GM12878 (cell line): ENCODE measurements around the gene SHROOM4. TPM values are rescaled to one million over a fixed set of nuclear protein-coding genes. Genes with fewer than 3 reads are reported as not detected.

Source experiments
- ATAC-seq: fragments of 200-7000 bp; cut with Tn5 transposase; 3 replicates; pipeline ENCODE4 v1.9.1; 2020; ENCODE audit warnings: mild to moderate bottlenecking, moderate library complexity
- BruUV-seq: library from RNA; stranded (reverse); fragments of 400-500 nt; replicated peaks from 2 replicates; lab custom pipeline; 2021; lab: Mats Ljungman, UMichigan
- CTCF ChIA-PET: fragments of 300-600 bp; sonication (Branson Sonifier 250); formaldehyde crosslinking; extraction: SDS; loops from one replicate; lab custom pipeline; 2021; ENCODE audit warnings: inconsistent platforms; lab: Yijun Ruan, JAX
- POLR2A ChIA-PET: fragments of 350-600 bp; formaldehyde crosslinking; extraction: SDS; loops from one replicate; lab custom pipeline; 2021; ENCODE audit warnings: inconsistent platforms; lab: Charles Lee
- RAD21 ChIA-PET: fragments of 300-600 bp; sonication (Branson Sonifier 250); formaldehyde crosslinking; loops from one replicate; lab custom pipeline; 2023; ENCODE audit warnings: antibody characterized with exemption; ENCODE audit not compliant: unreplicated experiment; lab: Charles Lee
- SMC1A ChIA-PET: fragments of 300-600 bp; sonication (Branson Sonifier 250); formaldehyde crosslinking; loops from one replicate; lab custom pipeline; 2023; ENCODE audit not compliant: unreplicated experiment, uncharacterized antibody; lab: Charles Lee
- DNase-seq: peaks from one replicate; pipeline ENCODE4 v3.0.0-alpha.2; 2011; ENCODE audit warnings: low read depth, low spot score
- FAIRE-seq: peaks from 3 replicates; lab custom pipeline; 2011; peaks lifted over from hg19 to GRCh38; lab: Jason Lieb, UNC
- H2AFZ ChIP-seq: 2 replicates; pipeline ENCODE4 v1.6.0; 2011; ENCODE audit warnings: low read depth, low read length, control low read depth; ENCODE audit not compliant: control insufficient read depth
- H3K27ac ChIP-seq: 2 replicates; pipeline ENCODE4 v1.5.1; 2011; ENCODE audit warnings: control low read depth; ENCODE audit not compliant: control insufficient read depth, insufficient read depth
- H3K27me3 ChIP-seq, 2 experiments: replicated peaks in 1 of 2; 2 replicates each; pipeline versions ENCODE4 v1.6.0 to v1.6.1; 2011; ENCODE audit warnings: low read length in 1 of 2; ENCODE audit not compliant: control insufficient read depth in 2 of 2, insufficient read depth in 2 of 2
- H3K36me3 ChIP-seq, 2 experiments: 2 replicates each; pipeline ENCODE4 v1.5.1; 2011; ENCODE audit warnings: low read length in 1 of 2; ENCODE audit not compliant: control insufficient read depth in 2 of 2, insufficient read depth in 2 of 2
- H3K4me1 ChIP-seq: 2 replicates; pipeline ENCODE4 v1.6.1; 2011; ENCODE audit warnings: mild to moderate bottlenecking, low read length, moderate library complexity, mixed read lengths; ENCODE audit not compliant: control insufficient read depth, insufficient read depth
- H3K4me2 ChIP-seq: 2 replicates; pipeline ENCODE4 v1.6.0; 2011; ENCODE audit warnings: control low read depth; ENCODE audit not compliant: control insufficient read depth, insufficient read depth
- H3K4me3 ChIP-seq: fragments of 200-600 bp; sonication (generic); 2 replicates; pipeline ENCODE4 v1.5.1; 2016
- H3K79me2 ChIP-seq: 2 replicates; pipeline ENCODE4 v1.6.0; 2011; ENCODE audit warnings: low read length; ENCODE audit not compliant: control insufficient read depth, insufficient read depth
- H3K9ac ChIP-seq: 2 replicates; pipeline ENCODE4 v1.8.0; 2011; ENCODE audit warnings: low read length, control low read depth, mixed read lengths; ENCODE audit not compliant: control insufficient read depth, insufficient read depth
- H3K9me3 ChIP-seq: replicated peaks from 3 replicates; pipeline ENCODE4 v1.5.1; 2011; ENCODE audit warnings: mild to moderate bottlenecking, low read length; ENCODE audit not compliant: control insufficient read depth, insufficient read depth
- H4K20me1 ChIP-seq: 2 replicates; pipeline ENCODE4 v1.6.0; 2011; ENCODE audit not compliant: control insufficient read depth, insufficient read depth
- BRCA1 ChIP-seq: IDR thresholded peaks from 2 replicates; pipeline ENCODE4 v1.6.1; 2011; ENCODE audit warnings: low read depth, low read length, improper control_type of control experiment
- CBFB ChIP-seq: IDR thresholded peaks from 2 replicates; pipeline ENCODE4 v1.6.1; 2016; ENCODE audit warnings: antibody characterized with exemption, low read depth
- CEBPB ChIP-seq, 2 experiments: fragments of 150-350 bp in 1 of 2; IDR thresholded peaks; 2 replicates each; pipeline ENCODE4 v1.6.1; 2012 to 2014; ENCODE audit warnings: low read depth in 2 of 2, low read length in 2 of 2, borderline replicate concordance in 1 of 2, inconsistent platforms in 1 of 2
- DPF2 ChIP-seq: fragments of 450-650 bp; IDR thresholded peaks from 2 replicates; pipeline ENCODE4 v1.6.1; 2017; ENCODE audit warnings: mild to moderate bottlenecking
- EP300 ChIP-seq, 2 experiments: fragments of 150-350 bp in 1 of 2; IDR thresholded peaks; 2 replicates each; pipeline ENCODE4 v1.6.1; 2011 to 2012; ENCODE audit warnings: low read depth in 2 of 2, low read length in 2 of 2, borderline replicate concordance in 1 of 2, improper control_type of control experiment in 1 of 2, inconsistent platforms in 1 of 2; ENCODE audit not compliant: control insufficient read depth in 1 of 2
- HDAC2 ChIP-seq: fragments of 200-600 bp; sonication (generic); IDR thresholded peaks from 2 replicates; pipeline ENCODE4 v1.6.1; 2017
- HSF1 ChIP-seq: fragments of 150-350 bp; IDR thresholded peaks from 2 replicates; pipeline ENCODE4 v1.6.1; 2014; ENCODE audit warnings: mild to moderate bottlenecking, low read depth, low read length
- IRF3 ChIP-seq: fragments of 450-650 bp; IDR thresholded peaks from 2 replicates; pipeline ENCODE4 v1.6.1; 2014; ENCODE audit warnings: mild to moderate bottlenecking
- KAT2A ChIP-seq: conservative IDR thresholded peaks from 2 replicates; pipeline ENCODE4 v1.6.1; 2011; ENCODE audit warnings: low read depth, low read length; ENCODE audit not compliant: control insufficient read depth
- MTA3 ChIP-seq: IDR thresholded peaks from 2 replicates; pipeline ENCODE4 v1.6.1; 2012; ENCODE audit warnings: low read length, inconsistent platforms, borderline replicate concordance
- MYC ChIP-seq: IDR thresholded peaks from 2 replicates; pipeline ENCODE4 v1.6.1; 2011; ENCODE audit warnings: mild to moderate bottlenecking, low read length, moderate library complexity, inconsistent platforms; ENCODE audit not compliant: insufficient read depth, insufficient replicate concordance, insufficient read length, severe bottlenecking
- NFIC ChIP-seq: IDR thresholded peaks from 2 replicates; pipeline ENCODE4 v1.6.1; 2012; ENCODE audit warnings: low read depth, mild to moderate bottlenecking, inconsistent platforms, low read length, moderate library complexity
- SPI1 ChIP-seq: IDR thresholded peaks from 2 replicates; pipeline ENCODE4 v1.6.1; 2011; ENCODE audit warnings: low read depth, mild to moderate bottlenecking, low read length, moderate library complexity, borderline replicate concordance; ENCODE audit not compliant: insufficient read depth
- TCF12 ChIP-seq: IDR thresholded peaks from 2 replicates; pipeline ENCODE4 v1.6.1; 2011; ENCODE audit warnings: low read depth, mild to moderate bottlenecking, low read length
- TCF7 ChIP-seq: IDR thresholded peaks from 2 replicates; pipeline ENCODE4 v1.6.1; 2014; ENCODE audit warnings: antibody characterized with exemption, borderline replicate concordance
- YBX1 ChIP-seq: fragments of 450-650 bp; IDR thresholded peaks from 2 replicates; pipeline ENCODE4 v1.6.1; 2016; ENCODE audit warnings: antibody characterized with exemption
- YY1 ChIP-seq: IDR thresholded peaks from 2 replicates; pipeline ENCODE4 v1.6.1; 2011; ENCODE audit warnings: low read depth, mild to moderate bottlenecking, low read length
- WGBS: methylation state at CpG from one replicate; pipeline ENCODE4 v1.1.6; 2016; ENCODE audit warnings: low lambda C conversion rate; ENCODE audit not compliant: insufficient replicate concordance, insufficient coverage; ENCODE audit errors: missing lambda C conversion rate; 5-methylcytosine and 5-hydroxymethylcytosine counted together
- in situ Hi-C: fragments of 300-500 bp; cut with MboI; formaldehyde crosslinking; loops from 9 replicates; pipeline ENCODE4 v1.14.3; 2018; ENCODE audit warnings: mixed read lengths
- intact Hi-C: fragments of 100-400 bp; cut with micrococcal nuclease; formaldehyde crosslinking; loops from one replicate; pipeline ENCODE4 v1.14.2; 2022; ENCODE audit not compliant: unreplicated experiment
- polyA plus RNA-seq, 11 experiments: library from polyadenylated mRNA; depleted of rRNA in 4 of 11; unstranded in 6 of 11; stranded (reverse) in 5 of 11; fragments of >200 nt; fragmentation: Nextera tagmentation in 4 of 11; fragmentation: Illumina TruSeq in 1 of 11; extraction: Ambion mirVana in 4 of 11; extraction: Trizol in 1 of 11; gene quantifications; 1 replicate in 1 of 11; 2 replicates in 10 of 11; pipeline versions ENCODE4 v1.2.1 to v1.2.3, GENCODE V29; 2011 to 2016; ENCODE audit warnings: inconsistent platforms in 2 of 11, missing spikeins in 2 of 11, low read depth in 1 of 11
- total RNA-seq, 4 experiments: library from RNA; depleted of rRNA in 3 of 4; stranded (reverse); fragments of >200 nt in 3 of 4; fragmentation: Illumina TruSeq in 1 of 4; extraction: Trizol in 1 of 4; gene quantifications; 2 replicates each; pipeline versions ENCODE4 v1.2.1 to v1.2.3, GENCODE V29; 2013 to 2021

The SHROOM4 gene
- total and polyA plus RNA-seq, 10 of the 15 experiments (the other 5 are each of a cell fraction or from before 2014, with no cell fraction given): 0.01 to 0.03 TPM; not detected in 8

- WGBS: 0% methylated on average over 2 of the region's 2 CpGs
- intact Hi-C loops: no loop called here
- FAIRE-seq: no peak
Observed at GRCh38 chrX:50697691-50698090, 116.3 kb downstream of the SHROOM4 start.

More at GRCh38 chrX:50697691-50698090, 116.3 kb downstream of the SHROOM4 start:
- ChIA-PET POLR2A (no interaction called here), SMC1A (no interaction called here), RAD21 (no interaction called here), CTCF (no interaction called here)
- Histone ChIP-seq H3K36me3 (no peaks in the 10 kb centered on the region), H2AFZ (no peak overlapping the region), H3K4me1 (no peaks in the 10 kb centered on the region), H3K27me3 (no peaks in the 10 kb centered on the region), H3K9me3 (no peaks in the 10 kb centered on the region), H3K9ac (no peak overlapping the region), H4K20me1 (no peaks in the 10 kb centered on the region), H3K4me2 (no peak overlapping the region), H3K4me3 (no peak overlapping the region), H3K27ac (no peak overlapping the region), H3K79me2 (no peaks in the 10 kb centered on the region)
- BruUV-seq: no TSS peak
- DNase-seq: no peak
- ATAC-seq: no peak
- in situ Hi-C loops: loop anchor here (25.0 kb wide), 1 partner anchor 740 kb away; no protein-coding TSS in a partner anchor
- TF ChIP-seq SPI1 (no peak), BRCA1 (no peak), EP300 (IDR thresholded peaks at IDR 0.05; ENCODE audit: borderline replicate concordance in 1 of 2, control insufficient read depth in 1 of 2, low read depth in 2 of 2, low read length in 2 of 2) (no peak), CEBPB (IDR thresholded peaks at IDR 0.05; ENCODE audit: borderline replicate concordance in 1 of 2, low read depth in 2 of 2, low read length in 2 of 2) (no peak), HDAC2 (no peak), DPF2 (no peak), TCF7 (no peak), YBX1 (no peak), NFIC (no peak), IRF3 (no peak), HSF1 (no peak), MTA3 (no peak), TCF12 (no peak), CBFB (no peak), YY1 (no peak), MYC (no peak), KAT2A (no peak)
